Fibroblast of lung (primary cell): ENCODE data around the gene ASXL2. TPM values are rescaled to one million over a fixed set of nuclear protein-coding genes. Genes with fewer than 3 reads are reported as not detected.
"Not testable (repeated sequence)": the region's sequence is repeated elsewhere in the genome, so short reads cannot be mapped to it uniquely, and the experiment has no call there.

Experiments
- DNase-seq, 2 donors: peaks; one replicate each; pipeline versions ENCODE4 v3.0.0 to v3.0.0-alpha.2; 2010; ENCODE audit warnings: low read depth in 2 of 2
- H2AFZ ChIP-seq: 2 replicates; pipeline ENCODE4 v1.5.1; 2012; ENCODE audit warnings: low read length, control low read depth, inconsistent platforms
- H3K27ac ChIP-seq: 2 replicates; pipeline ENCODE4 v1.5.1; 2011; ENCODE audit warnings: low read length, control low read depth; ENCODE audit not compliant: insufficient read depth
- H3K27me3 ChIP-seq: 2 replicates; pipeline ENCODE4 v1.5.1; 2011; ENCODE audit warnings: mild to moderate bottlenecking, low read length; ENCODE audit not compliant: control insufficient read depth, insufficient read depth
- H3K36me3 ChIP-seq: 2 replicates; pipeline ENCODE4 v1.5.1; 2011; ENCODE audit warnings: low read length; ENCODE audit not compliant: control insufficient read depth, insufficient read depth
- H3K4me1 ChIP-seq: 2 replicates; pipeline ENCODE4 v1.5.1; 2011; ENCODE audit warnings: low read length; ENCODE audit not compliant: control insufficient read depth, insufficient read depth; ENCODE audit errors: extremely low read depth
- H3K4me2 ChIP-seq: 2 replicates; pipeline ENCODE4 v1.5.1; 2011; ENCODE audit warnings: low read length, control low read depth; ENCODE audit not compliant: insufficient read depth; ENCODE audit errors: extremely low read depth
- H3K4me3 ChIP-seq, 4 experiments: fragments of 200-600 bp in 1 of 4; sonication (generic) in 1 of 4; replicated peaks in 1 of 4; 2 replicates each; pipeline ENCODE4 v1.5.1; 2011 to 2016; ENCODE audit warnings: low read length in 4 of 4, low read depth in 3 of 4, mild to moderate bottlenecking in 3 of 4, control low read depth in 2 of 4, inconsistent platforms in 1 of 4, mixed read lengths in 1 of 4; ENCODE audit not compliant: insufficient read depth in 1 of 4; ENCODE audit errors: control extremely low read depth in 1 of 4
- H3K79me2 ChIP-seq: 2 replicates; pipeline ENCODE4 v1.5.1; 2012; ENCODE audit warnings: mild to moderate bottlenecking, low read length, inconsistent platforms; ENCODE audit not compliant: control insufficient read depth, insufficient read depth
- H3K9ac ChIP-seq: 2 replicates; pipeline ENCODE4 v1.5.1; 2011; ENCODE audit warnings: mild to moderate bottlenecking, low read length, control low read depth; ENCODE audit not compliant: insufficient read depth
- H3K9me3 ChIP-seq: 2 replicates; pipeline ENCODE4 v1.5.1; 2012; ENCODE audit warnings: low read depth, low read length; ENCODE audit not compliant: control insufficient read depth, insufficient read depth
- H4K20me1 ChIP-seq: 2 replicates; pipeline ENCODE4 v1.5.1; 2011; ENCODE audit warnings: low read length; ENCODE audit not compliant: control insufficient read depth, insufficient read depth; ENCODE audit errors: extremely low read depth
- CTCF ChIP-seq, 2 donors: IDR thresholded peaks in 1 of 2; conservative IDR thresholded peaks in 1 of 2; 1 replicate in 1 of 2; 2 replicates in 1 of 2; pipeline ENCODE4 v1.5.1; 2011 to 2012; ENCODE audit warnings: low read length in 2 of 2, control low read depth in 1 of 2, inconsistent platforms in 1 of 2, low read depth in 1 of 2, mild to moderate bottlenecking in 1 of 2
- EZH2 ChIP-seq: IDR thresholded peaks from 2 replicates; pipeline ENCODE4 v1.5.1; 2012; ENCODE audit warnings: low read length, control low read depth, mild to moderate bottlenecking; ENCODE audit errors: missing control alignments
- polyA plus RNA-seq, 2 donors: library from polyadenylated mRNA; depleted of rRNA in 1 of 2; stranded (reverse) in 1 of 2; unstranded in 1 of 2; fragments of >200 nt; gene quantifications; 2 replicates each; pipeline ENCODE4 v1.2.1, GENCODE V29; 2011 to 2012; ENCODE audit warnings: missing spikeins in 1 of 2
- total RNA-seq: library from RNA; depleted of rRNA; stranded (reverse); fragments of >200 nt; gene quantifications from 2 replicates; pipeline ENCODE4 v1.2.1, GENCODE V29; 2014

The ASXL2 gene
- total and polyA plus RNA-seq, 2 donors (not counting 1 experiment from before 2014, with no cell fraction given) = 5.9 to 16.6 TPM

- Histone ChIP-seq H3K27me3 (no peaks in the 10 kb centered on the region), H3K9ac (no peak overlapping the region), H4K20me1 (no peaks in the 10 kb centered on the region), H3K4me1 (no peaks in the 10 kb centered on the region), H3K27ac (no peak overlapping the region), H3K79me2 (no peaks in the 10 kb centered on the region), H3K4me3 (no peak overlapping the region), H3K4me2 (no peak overlapping the region), H3K9me3 (no peaks in the 10 kb centered on the region), H3K36me3 (no peaks in the 10 kb centered on the region), H2AFZ (no peak overlapping the region)
- TF ChIP-seq EZH2 (no peak), CTCF (conservative IDR thresholded peaks at IDR 0.05 in 1 of 2, IDR thresholded peaks at IDR 0.05 in 1 of 2; ENCODE audit: low read depth in 1 of 2, low read length in 2 of 2) (no peak)
- no peak for DNase-seq
These were observed 19.2 kb upstream of the ASXL2 start for GRCh38 chr2:25897506-25897905.

- DNase-seq, H3K4me1 ChIP-seq, H3K36me3 ChIP-seq, H3K4me3 ChIP-seq, H4K20me1 ChIP-seq, H3K9me3 ChIP-seq, H3K79me2 ChIP-seq, H3K4me2 ChIP-seq, H2AFZ ChIP-seq, H3K27me3 ChIP-seq, H3K27ac ChIP-seq, H3K9ac ChIP-seq: not testable (repeated sequence)
These were observed 18.0 kb upstream of the ASXL2 start for GRCh38 chr2:25896308-25896707.

DNA sequence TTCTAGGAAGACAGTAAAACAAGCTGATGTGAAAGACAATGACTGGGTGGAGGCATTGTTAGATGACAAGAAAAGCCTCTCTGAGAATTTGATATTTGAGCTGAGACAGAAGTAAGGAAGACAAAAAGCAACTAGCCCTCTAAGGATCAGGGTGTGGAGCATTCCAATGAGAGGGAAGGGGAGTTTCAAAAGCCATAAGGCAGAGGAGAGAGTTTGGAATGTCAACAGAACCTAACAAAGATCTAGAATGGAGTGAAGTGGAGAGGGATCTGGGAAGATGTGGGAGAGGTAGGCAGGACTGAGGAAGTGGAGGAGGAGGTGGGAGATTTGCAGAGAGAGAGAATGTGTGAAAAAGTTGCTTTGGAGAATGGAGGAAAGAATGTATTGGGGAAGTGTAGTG is 17.3 kb upstream of the ASXL2 start:
- Histone ChIP-seq H3K4me3 (no peak overlapping the region), H4K20me1 (no peaks in the 10 kb centered on the region), H3K27me3 (no peaks in the 10 kb centered on the region), H3K79me2 (no peaks in the 10 kb centered on the region), H3K36me3 (no peaks in the 10 kb centered on the region), H3K4me2 (no peak overlapping the region), H3K9ac (no peak overlapping the region), H3K27ac (no peak overlapping the region), H3K9me3 (no peaks in the 10 kb centered on the region), H2AFZ (no peak overlapping the region), H3K4me1 (no peaks in the 10 kb centered on the region)
- DNase-seq = no peak
- TF ChIP-seq EZH2 = no peak
- no peak for TF ChIP-seq CTCF (conservative IDR thresholded peaks at IDR 0.05 in 1 of 2, IDR thresholded peaks at IDR 0.05 in 1 of 2; ENCODE audit: low read depth in 1 of 2, low read length in 2 of 2)
